WI38 (cell line): ENCODE results near the gene TAS1R3.

Experiments used
- H3K4me3 ChIP-seq: 2 replicates; pipeline ENCODE4 v1.5.1; 2011; ENCODE audit warnings: low read depth, mild to moderate bottlenecking, control low read depth, low read length
- CTCF ChIP-seq: IDR thresholded peaks from 2 replicates; pipeline ENCODE4 v1.5.1; 2012; ENCODE audit warnings: low read depth, mild to moderate bottlenecking, control low read depth, low read length

The TAS1R3 gene

DNA sequence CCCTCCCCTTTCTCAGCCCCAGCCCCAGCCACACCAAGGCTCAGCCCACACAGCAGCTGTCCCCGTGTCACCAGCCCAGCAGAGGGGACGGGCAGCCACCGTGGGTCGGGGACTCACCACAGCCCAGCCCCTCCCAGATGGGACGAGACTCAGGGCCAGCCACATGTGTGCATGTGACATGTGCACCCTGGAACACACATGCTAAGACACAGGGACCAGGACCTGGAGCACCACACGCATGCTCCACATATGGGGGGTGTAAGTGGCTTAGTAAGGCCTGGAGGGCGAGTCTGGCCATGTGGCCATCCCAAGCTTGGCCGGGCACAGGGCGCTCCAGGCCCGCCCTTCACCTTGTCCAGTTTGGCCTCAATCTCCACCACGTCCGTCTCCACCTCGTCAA is 27.3 kb upstream of the TAS1R3 start:
- no peak for TF ChIP-seq CTCF
- H3K4me3 ChIP-seq: no peak overlapping the region

GRCh38 chr1:1304331-1305299 is 26.5 kb upstream of the TAS1R3 start:
- peak overlapping the region; percentile 87 for H3K4me3 ChIP-seq
- TF ChIP-seq CTCF: no peak

DNA sequence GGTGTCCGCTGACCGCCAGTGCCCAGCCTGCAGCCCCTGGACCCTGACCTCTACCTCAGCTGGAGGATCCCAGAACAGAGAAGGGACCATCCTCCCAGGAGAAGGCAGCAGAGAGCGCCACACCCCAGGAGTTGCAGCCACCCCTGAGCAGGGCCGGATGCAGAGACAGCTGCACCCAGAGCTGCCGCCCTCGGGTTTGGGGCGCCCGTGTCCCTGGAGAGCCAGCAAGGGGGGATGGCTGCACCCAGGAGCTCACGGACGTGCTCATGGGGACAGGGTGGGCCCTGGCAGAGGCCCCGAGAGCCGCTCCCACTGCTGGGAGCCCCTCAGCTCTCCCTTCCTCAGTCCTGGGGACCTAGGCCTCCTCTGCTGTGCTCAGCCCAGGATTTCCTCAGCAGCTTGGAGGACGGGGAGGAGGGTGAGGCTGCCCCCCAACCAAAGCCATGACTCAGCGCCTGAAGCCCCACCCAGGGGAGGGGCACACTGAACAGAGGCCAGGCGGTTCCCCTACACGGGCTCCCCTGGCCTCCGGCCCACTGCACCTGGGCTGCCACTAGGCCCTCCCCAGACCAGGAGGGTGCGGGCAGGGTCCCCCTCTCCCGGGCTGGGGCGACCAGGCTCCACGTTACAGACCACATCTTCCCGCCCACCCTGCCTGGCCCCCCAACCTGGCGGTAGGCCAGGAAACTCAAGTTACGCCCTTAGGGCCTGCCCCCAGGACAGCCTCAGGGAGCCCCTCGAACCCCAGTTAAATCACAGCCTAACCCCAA is 25.6 kb upstream of the TAS1R3 start:
- H3K4me3 ChIP-seq: peak overlapping the region; percentile 87
- no peak for TF ChIP-seq CTCF

DNA sequence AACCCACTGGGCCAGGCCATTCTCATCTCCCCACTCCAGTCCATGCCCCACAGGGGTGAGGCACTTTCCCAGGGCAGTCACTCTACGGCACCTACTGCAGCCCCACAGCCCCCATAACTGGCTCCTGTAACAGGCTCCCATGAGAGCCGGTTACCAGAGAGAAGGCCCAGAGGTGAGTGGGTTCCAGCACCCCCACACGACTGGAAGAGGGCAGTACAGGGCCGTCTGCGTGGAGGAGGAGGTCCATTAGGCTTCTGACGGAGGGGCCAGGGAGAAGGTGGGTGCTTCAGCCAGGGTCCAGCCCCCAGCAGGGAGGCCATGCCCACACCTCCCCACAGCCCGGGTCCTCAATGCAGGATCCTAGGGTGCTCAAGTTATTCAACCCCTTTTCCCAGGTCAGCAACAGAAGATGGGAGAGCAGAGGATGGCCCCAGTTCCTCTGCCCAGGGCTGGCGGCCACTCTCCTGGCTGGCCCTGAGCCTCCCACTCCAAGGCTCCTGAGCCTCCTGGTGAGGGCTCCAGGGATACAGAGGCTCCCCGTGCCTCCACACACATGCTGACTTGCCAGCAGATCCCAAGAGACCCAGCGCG is 24.9 kb upstream of the TAS1R3 start:
- no peak for TF ChIP-seq CTCF
- peak overlapping the region; percentile 87 for H3K4me3 ChIP-seq

- no peak for TF ChIP-seq CTCF
Measured at GRCh38 chr1:1306661-1307260, 24.3 kb upstream of the TAS1R3 start.

DNA sequence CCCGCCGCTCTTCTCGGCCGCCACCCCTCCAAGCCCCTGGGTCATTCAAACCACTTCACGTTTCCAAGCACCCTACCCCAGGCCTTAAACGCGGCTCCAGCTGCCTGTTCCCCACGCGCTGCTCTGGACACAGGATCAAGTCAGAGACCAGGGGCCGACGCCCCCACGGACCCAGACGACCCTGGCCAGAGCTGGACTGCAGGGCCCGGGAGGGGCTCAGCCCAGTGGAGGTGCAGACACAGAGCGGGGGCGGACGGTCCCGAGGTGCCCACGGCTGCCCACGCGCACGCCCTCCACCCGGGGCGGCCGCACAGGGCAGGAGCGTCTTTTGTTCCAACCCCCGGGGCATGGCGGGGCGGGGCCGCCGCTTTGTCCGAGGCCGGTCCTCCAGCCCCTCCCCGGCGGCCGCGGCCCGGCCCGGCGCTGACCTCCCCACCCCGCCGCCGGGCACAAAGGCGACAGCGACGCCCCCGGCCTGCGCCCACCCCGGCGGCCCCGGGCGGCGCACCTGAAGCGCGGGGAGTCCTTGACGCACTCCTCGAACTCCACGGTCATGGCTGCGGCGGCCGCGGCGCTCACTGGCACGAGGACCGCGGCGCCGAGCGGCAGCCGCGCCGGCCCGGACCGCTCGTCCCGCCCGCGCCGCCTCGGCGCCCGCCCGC is 23.7 kb upstream of the TAS1R3 start:
- TF ChIP-seq CTCF: no peak
- H3K4me3 ChIP-seq: peak overlapping the region; percentile 87

More at GRCh38 chr1:1306661-1307260, 24.3 kb upstream of the TAS1R3 start:
- H3K4me3 ChIP-seq: peak overlapping the region; percentile 87
